HG03039 (cell line): ENCODE results near the gene ANKRD39.
"Not testable (repeated sequence)": the region's sequence is repeated elsewhere in the genome, so short reads cannot be mapped to it uniquely, and the experiment has no call there.

Experiments used
- ATAC-seq: cut with Tn5 transposase; IDR thresholded peaks from one replicate; pipeline ENCODE4 v1.9.1; 2021; ENCODE audit warnings: mild to moderate bottlenecking, moderate library complexity; ENCODE audit not compliant: unreplicated experiment

ANKRD39 gene

GRCh38 chr2:96857667-96858372 is at the start of gene ANKRD39:
Gene ANKRD39 (minus strand): TSS chr2:96858016. CDS start chr2:96857987, 29 bp downstream.
- ATAC-seq, result peak; percentile 90

DNA sequence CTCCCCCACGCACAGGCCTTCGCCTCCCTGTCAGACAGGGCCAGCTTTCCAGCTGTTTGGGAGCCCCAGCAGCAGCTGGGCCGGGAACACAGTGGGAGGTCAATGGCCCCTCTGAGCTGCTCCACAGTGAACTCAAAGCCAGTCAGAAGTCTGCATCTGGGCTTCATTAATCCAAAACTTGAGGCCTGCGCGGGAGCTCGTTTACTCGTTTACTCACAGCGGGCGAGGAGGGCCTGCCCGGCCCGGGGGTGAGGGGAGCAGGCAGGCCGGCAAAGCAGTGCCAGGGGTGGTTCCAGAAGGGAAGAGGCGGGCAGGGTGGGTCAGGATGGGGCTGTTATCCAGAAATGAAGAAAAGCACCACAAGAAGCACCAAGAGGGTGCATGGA is 48.9 kb upstream of the ANKRD39 start:
- ATAC-seq, result no peak

DNA sequence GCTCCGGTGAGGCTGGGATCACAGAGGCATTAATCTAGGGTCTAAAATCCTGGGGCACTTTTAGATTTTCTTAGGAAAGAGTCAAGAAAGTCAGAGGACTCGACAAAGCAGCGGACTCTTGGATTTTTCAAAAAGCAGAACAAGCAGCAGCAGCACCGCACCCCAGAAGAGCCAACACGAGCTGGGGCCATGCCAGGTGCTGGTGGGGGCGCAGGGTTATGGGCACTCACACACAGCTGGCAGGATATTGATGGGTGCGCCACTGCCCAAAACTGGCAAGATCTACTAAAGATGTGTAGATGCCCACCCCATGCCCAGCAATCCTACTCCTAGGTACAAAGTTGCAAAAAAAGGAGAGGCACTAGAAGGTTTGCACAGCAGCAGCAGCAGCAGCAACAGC is 46.0 kb upstream of the ANKRD39 start:
- no peak for ATAC-seq

GRCh38 chr2:96903318-96903717 is 45.5 kb upstream of the ANKRD39 start:
- ATAC-seq, result no peak

GRCh38 chr2:96900237-96900636 is 42.4 kb upstream of the ANKRD39 start:
- no peak for ATAC-seq

- ATAC-seq, result no peak
Observed at GRCh38 chr2:96899413-96899741, 41.6 kb upstream of the ANKRD39 start.

GRCh38 chr2:96898641-96899412 is 41.0 kb upstream of the ANKRD39 start:
- ATAC-seq, result no peak

DNA sequence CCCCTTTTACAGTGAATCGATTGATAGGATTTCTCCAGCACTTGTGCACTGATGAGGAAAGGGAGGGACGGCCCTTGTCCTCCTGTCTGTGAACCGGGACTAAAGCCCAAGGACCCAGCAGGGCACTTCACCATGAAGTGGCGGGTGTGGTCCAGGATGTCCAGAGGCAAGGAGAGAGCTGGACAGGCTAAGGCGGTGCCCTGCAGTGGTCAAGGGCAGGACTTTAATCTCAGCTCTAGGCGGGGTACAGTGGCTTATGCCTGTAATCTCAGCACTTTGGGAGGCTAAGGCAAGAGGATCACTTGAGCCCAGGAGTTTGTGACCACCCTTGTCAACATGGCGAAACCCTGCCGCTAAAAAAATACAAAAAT is 40.3 kb upstream of the ANKRD39 start:
- ATAC-seq, result no peak

GRCh38 chr2:96897491-96898134 is 39.8 kb upstream of the ANKRD39 start:
- ATAC-seq, result no peak

DNA sequence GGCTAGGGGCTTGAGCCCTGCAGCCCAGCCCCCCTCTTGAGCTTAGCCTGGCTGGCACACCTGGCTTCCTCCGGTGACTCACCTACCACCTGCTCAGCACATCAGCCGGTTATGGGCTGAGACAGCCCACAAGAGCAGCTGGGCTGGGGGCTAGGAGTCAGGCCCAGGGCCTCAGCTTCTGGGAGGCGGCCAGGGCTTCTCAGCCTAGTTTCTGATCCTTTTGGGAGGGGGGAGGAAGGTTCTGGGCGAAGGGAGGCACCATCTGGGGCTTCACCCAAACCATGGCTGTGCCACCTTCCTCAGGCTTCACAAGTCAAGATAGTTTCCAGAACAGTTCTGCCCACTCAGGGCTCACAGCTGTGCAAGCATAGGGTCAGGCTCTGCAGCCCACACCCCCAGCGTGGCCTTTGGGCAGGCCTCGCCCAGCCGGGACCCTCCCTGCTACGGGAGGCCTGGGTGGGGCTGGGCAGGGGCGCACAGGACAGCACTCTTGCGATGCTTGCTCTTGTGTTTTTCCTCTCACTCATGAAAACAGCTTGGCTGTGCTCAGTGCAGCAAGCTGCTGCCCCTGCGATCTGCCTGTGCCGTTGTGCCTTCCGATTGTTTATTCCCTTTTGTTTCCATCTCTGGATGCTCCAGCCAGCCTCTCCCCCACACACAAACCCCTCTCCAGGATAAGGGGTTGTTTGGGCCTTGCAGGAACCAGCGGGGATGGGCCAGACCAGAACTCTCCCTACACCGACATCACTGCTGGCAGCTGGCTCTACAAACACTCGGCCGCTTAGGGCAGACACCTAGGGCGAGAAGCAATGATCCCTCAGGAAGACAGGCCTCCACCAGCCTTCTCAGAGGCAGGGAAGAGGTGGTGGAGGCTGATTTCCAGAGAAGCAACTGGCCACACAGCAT is 38.2 kb upstream of the ANKRD39 start:
- ATAC-seq, result no peak

- no peak for ATAC-seq
Observed at GRCh38 chr2:96895032-96895745, 37.4 kb upstream of the ANKRD39 start.

DNA sequence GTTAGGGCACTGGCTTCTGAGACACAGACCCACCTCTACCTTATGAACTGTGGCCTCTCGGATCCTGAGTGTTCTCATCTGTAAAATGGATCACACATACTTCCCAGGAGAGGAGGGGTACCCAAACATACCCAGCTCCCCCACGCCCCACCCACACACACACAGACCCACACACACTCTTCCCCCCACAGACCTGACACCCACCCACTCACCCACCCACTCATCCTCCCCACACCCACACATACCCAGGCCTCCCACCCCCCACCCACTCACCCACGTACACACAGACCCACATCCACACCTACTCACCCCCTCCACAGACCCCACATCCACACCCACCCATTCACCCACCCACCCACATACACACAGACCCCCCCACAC is 36.3 kb upstream of the ANKRD39 start:
- ATAC-seq, result no peak

DNA sequence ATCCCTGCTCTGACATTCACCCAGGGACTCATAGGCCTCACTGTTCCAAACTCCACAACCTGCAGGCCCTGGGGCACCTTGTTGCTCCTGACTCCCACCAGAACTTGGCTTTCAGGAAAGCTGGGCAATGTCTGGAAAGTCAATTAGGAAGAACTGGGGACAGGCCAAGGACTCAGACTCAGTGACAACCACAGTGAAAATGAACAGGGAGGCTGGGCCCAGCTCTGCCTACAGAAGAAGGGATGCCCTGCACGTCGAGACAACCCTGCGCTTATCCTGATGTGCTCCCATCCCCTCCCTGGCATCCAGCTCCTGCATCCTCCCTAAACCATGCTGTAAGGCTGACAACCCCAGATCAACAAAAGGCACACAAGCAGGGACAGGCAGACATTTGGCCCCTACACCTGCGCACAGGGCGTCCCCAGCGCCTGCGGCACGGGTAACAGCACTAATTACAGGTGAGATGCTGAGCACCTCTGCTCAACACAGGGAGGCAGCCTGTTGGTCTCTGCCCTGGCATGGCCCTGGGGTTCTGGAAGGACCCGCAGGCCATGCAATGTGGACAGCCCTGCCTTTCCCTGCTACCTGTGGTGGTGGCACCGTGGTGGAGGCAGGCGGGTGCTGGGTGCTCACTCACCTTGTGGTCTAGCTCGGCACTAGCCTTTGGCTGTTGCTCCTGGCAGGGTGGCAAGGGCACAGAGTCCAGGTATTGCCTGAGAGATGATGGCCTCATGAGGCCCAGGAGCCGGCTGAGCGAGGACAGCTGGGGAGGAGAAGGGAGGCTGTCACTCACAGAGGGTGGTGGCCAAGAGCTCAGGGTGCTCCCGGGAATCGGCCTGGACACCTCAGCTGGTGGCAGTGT is 35.7 kb upstream of the ANKRD39 start:
- no peak for ATAC-seq

- ATAC-seq, result no peak
Observed at GRCh38 chr2:96891591-96892333, 33.9 kb upstream of the ANKRD39 start.

GRCh38 chr2:96890726-96891385 is 33.0 kb upstream of the ANKRD39 start:
- ATAC-seq, result no peak

- no peak for ATAC-seq
Observed at GRCh38 chr2:96890252-96890651, 32.4 kb upstream of the ANKRD39 start.

GRCh38 chr2:96889502-96889901 is 31.7 kb upstream of the ANKRD39 start:
- ATAC-seq, result not testable (repeated sequence)
